ENCODE data around the gene DTL.

Gene DTL

GRCh38 chr1:212098771-212099170 is 63.2 kb downstream of the DTL start:
- no peak overlapping the region for H2AFZ ChIP-seq (ENCODE audit: low read depth, low read length)
- no peak overlapping the region for H4K91ac ChIP-seq (ENCODE audit: low read length)
- DNase-seq = no peak
- H3K4me3 ChIP-seq (ENCODE audit: insufficient read depth in 1 of 2, low read depth in 1 of 2, low read length in 2 of 2) = no peak overlapping the region
- peaks cover 11% of the 10 kb centered on the region for H3K79me1 ChIP-seq (replicated peaks; ENCODE audit: low read length, poor library complexity, severe bottlenecking)
- no peak overlapping the region for H2BK5ac ChIP-seq (ENCODE audit: low read depth, low read length, poor library complexity, severe bottlenecking)
- no peak overlapping the region for H2AK5ac ChIP-seq (ENCODE audit: low read length, severe bottlenecking)
- H3K4ac ChIP-seq (ENCODE audit: low read depth in 1 of 2, low read length in 2 of 2) = no peak overlapping the region
- no peaks in the 10 kb centered on the region for H3K27me3 ChIP-seq (ENCODE audit: control insufficient read depth in 1 of 2, insufficient read depth in 1 of 2, low read length in 2 of 2)
- H3K27ac ChIP-seq (ENCODE audit: low read length, poor library complexity, severe bottlenecking) = no peak overlapping the region
- no peak overlapping the region for H3K14ac ChIP-seq (ENCODE audit: low read length in 2 of 2)
- 96% methylated on average over 3 of the region's 3 CpGs for WGBS
- no peaks in the 10 kb centered on the region for H3K4me1 ChIP-seq (ENCODE audit: control insufficient read depth, insufficient read depth, low read depth, low read length)
- H2BK120ac ChIP-seq (ENCODE audit: low read depth, low read length) = no peak overlapping the region
- no peak overlapping the region for H3K18ac ChIP-seq (ENCODE audit: low read depth in 1 of 2, low read length in 2 of 2)
- H4K8ac ChIP-seq (ENCODE audit: low read length) = no peak overlapping the region
- no peak overlapping the region for H3K4me2 ChIP-seq (ENCODE audit: low read length, poor library complexity, severe bottlenecking)
- peaks cover 8% of the 10 kb centered on the region for H3K9me3 ChIP-seq (ENCODE audit: control insufficient read depth, low read length)
- no peaks in the 10 kb centered on the region for H3K36me3 ChIP-seq (ENCODE audit: control insufficient read depth in 1 of 2, insufficient read depth in 2 of 2, low read depth in 1 of 2, low read length in 2 of 2)
- no peak overlapping the region for H2BK15ac ChIP-seq (ENCODE audit: low read depth, poor library complexity, severe bottlenecking)
- no peak overlapping the region for H2BK12ac ChIP-seq (ENCODE audit: low read length in 2 of 2)
- H3K23ac ChIP-seq (ENCODE audit: low read length in 2 of 2) = no peak overlapping the region
- no peak overlapping the region for H3K9ac ChIP-seq (ENCODE audit: low read length)

GRCh38 chr1:212101251-212101650 is 65.7 kb downstream of the DTL start:
- Histone ChIP-seq H3K9ac (ENCODE audit: low read length) (no peak overlapping the region), H3K4me1 (ENCODE audit: control insufficient read depth, insufficient read depth, low read depth, low read length) (no peaks in the 10 kb centered on the region), H4K8ac (ENCODE audit: low read length) (no peak overlapping the region), H3K4ac (ENCODE audit: low read depth in 1 of 2, low read length in 2 of 2) (no peak overlapping the region), H3K79me1 (replicated peaks; ENCODE audit: low read length, poor library complexity, severe bottlenecking) (peaks cover 11% of the 10 kb centered on the region), H2BK15ac (ENCODE audit: low read depth, poor library complexity, severe bottlenecking) (no peak overlapping the region), H2BK12ac (ENCODE audit: low read length in 2 of 2) (no peak overlapping the region), H2AFZ (ENCODE audit: low read depth, low read length) (no peak overlapping the region), H3K4me2 (ENCODE audit: low read length, poor library complexity, severe bottlenecking) (no peak overlapping the region), H3K4me3 (ENCODE audit: insufficient read depth in 1 of 2, low read depth in 1 of 2, low read length in 2 of 2) (no peak overlapping the region), H3K27me3 (ENCODE audit: control insufficient read depth in 1 of 2, insufficient read depth in 1 of 2, low read length in 2 of 2) (no peaks in the 10 kb centered on the region), H4K91ac (ENCODE audit: low read length) (no peak overlapping the region), H3K14ac (ENCODE audit: low read length in 2 of 2) (no peak overlapping the region), H3K27ac (ENCODE audit: low read length, poor library complexity, severe bottlenecking) (no peak overlapping the region), H2BK120ac (ENCODE audit: low read depth, low read length) (no peak overlapping the region), H3K36me3 (ENCODE audit: control insufficient read depth in 1 of 2, insufficient read depth in 2 of 2, low read depth in 1 of 2, low read length in 2 of 2) (no peaks in the 10 kb centered on the region), H2BK5ac (ENCODE audit: low read depth, low read length, poor library complexity, severe bottlenecking) (no peak overlapping the region), H3K18ac (ENCODE audit: low read depth in 1 of 2, low read length in 2 of 2) (no peak overlapping the region), H3K9me3 (ENCODE audit: control insufficient read depth, low read length) (peaks cover 8% of the 10 kb centered on the region), H2AK5ac (ENCODE audit: low read length, severe bottlenecking) (no peak overlapping the region), H3K23ac (ENCODE audit: low read length in 2 of 2) (no peak overlapping the region)
- no peak for DNase-seq

- no peaks in the 10 kb centered on the region for H3K36me3 ChIP-seq (ENCODE audit: control insufficient read depth in 1 of 2, insufficient read depth in 2 of 2, low read depth in 1 of 2, low read length in 2 of 2)
- no peaks in the 10 kb centered on the region for H3K27me3 ChIP-seq (ENCODE audit: control insufficient read depth in 1 of 2, insufficient read depth in 1 of 2, low read length in 2 of 2)
- H2AFZ ChIP-seq (ENCODE audit: low read depth, low read length) = no peak overlapping the region
- H3K79me1 ChIP-seq (replicated peaks; ENCODE audit: low read length, poor library complexity, severe bottlenecking) = peaks cover 11% of the 10 kb centered on the region
- no peak overlapping the region for H3K4me2 ChIP-seq (ENCODE audit: low read length, poor library complexity, severe bottlenecking)
- no peak overlapping the region for H3K4ac ChIP-seq (ENCODE audit: low read depth in 1 of 2, low read length in 2 of 2)
- no peak overlapping the region for H4K8ac ChIP-seq (ENCODE audit: low read length)
- no peak overlapping the region for H2AK5ac ChIP-seq (ENCODE audit: low read length, severe bottlenecking)
- H2BK120ac ChIP-seq (ENCODE audit: low read depth, low read length) = no peak overlapping the region
- H3K14ac ChIP-seq (ENCODE audit: low read length in 2 of 2) = no peak overlapping the region
- no peak overlapping the region for H3K27ac ChIP-seq (ENCODE audit: low read length, poor library complexity, severe bottlenecking)
- no peak overlapping the region for H3K9ac ChIP-seq (ENCODE audit: low read length)
- H3K18ac ChIP-seq (ENCODE audit: low read depth in 1 of 2, low read length in 2 of 2) = no peak overlapping the region
- peaks cover 8% of the 10 kb centered on the region for H3K9me3 ChIP-seq (ENCODE audit: control insufficient read depth, low read length)
- H3K23ac ChIP-seq (ENCODE audit: low read length in 2 of 2) = no peak overlapping the region
- no peak overlapping the region for H3K4me3 ChIP-seq (ENCODE audit: insufficient read depth in 1 of 2, low read depth in 1 of 2, low read length in 2 of 2)
- H2BK5ac ChIP-seq (ENCODE audit: low read depth, low read length, poor library complexity, severe bottlenecking) = no peak overlapping the region
- WGBS = 100% methylated on average over 1 of the region's 2 CpGs
- no peaks in the 10 kb centered on the region for H3K4me1 ChIP-seq (ENCODE audit: control insufficient read depth, insufficient read depth, low read depth, low read length)
- H4K91ac ChIP-seq (ENCODE audit: low read length) = no peak overlapping the region
- H2BK15ac ChIP-seq (ENCODE audit: low read depth, poor library complexity, severe bottlenecking) = no peak overlapping the region
- no peak overlapping the region for H2BK12ac ChIP-seq (ENCODE audit: low read length in 2 of 2)
- no peak for DNase-seq
These were observed 66.2 kb downstream of the DTL start for GRCh38 chr1:212101735-212102134.

GRCh38 chr1:212104586-212105325 is 69.2 kb downstream of the DTL start:
- Histone ChIP-seq H3K4me3 (ENCODE audit: insufficient read depth in 1 of 2, low read depth in 1 of 2, low read length in 2 of 2) (no peak overlapping the region), H3K4ac (ENCODE audit: low read depth in 1 of 2, low read length in 2 of 2) (no peak overlapping the region), H2BK15ac (ENCODE audit: low read depth, poor library complexity, severe bottlenecking) (no peak overlapping the region), H4K91ac (ENCODE audit: low read length) (no peak overlapping the region), H2BK12ac (ENCODE audit: low read length in 2 of 2) (no peak overlapping the region), H3K18ac (ENCODE audit: low read depth in 1 of 2, low read length in 2 of 2) (no peak overlapping the region), H3K14ac (ENCODE audit: low read length in 2 of 2) (no peak overlapping the region), H3K27me3 (ENCODE audit: control insufficient read depth in 1 of 2, insufficient read depth in 1 of 2, low read length in 2 of 2) (no peaks in the 10 kb centered on the region), H2AK5ac (ENCODE audit: low read length, severe bottlenecking) (no peak overlapping the region), H3K4me2 (ENCODE audit: low read length, poor library complexity, severe bottlenecking) (no peak overlapping the region), H2BK5ac (ENCODE audit: low read depth, low read length, poor library complexity, severe bottlenecking) (no peak overlapping the region), H3K27ac (ENCODE audit: low read length, poor library complexity, severe bottlenecking) (no peak overlapping the region), H2AFZ (ENCODE audit: low read depth, low read length) (no peak overlapping the region), H3K79me1 (replicated peaks; ENCODE audit: low read length, poor library complexity, severe bottlenecking) (no peaks in the 10 kb centered on the region), H3K4me1 (ENCODE audit: control insufficient read depth, insufficient read depth, low read depth, low read length) (no peaks in the 10 kb centered on the region), H4K8ac (ENCODE audit: low read length) (no peak overlapping the region), H2BK120ac (ENCODE audit: low read depth, low read length) (no peak overlapping the region), H3K36me3 (ENCODE audit: control insufficient read depth in 1 of 2, insufficient read depth in 2 of 2, low read depth in 1 of 2, low read length in 2 of 2) (no peaks in the 10 kb centered on the region), H3K23ac (ENCODE audit: low read length in 2 of 2) (no peak overlapping the region), H3K9ac (ENCODE audit: low read length) (no peak overlapping the region), H3K9me3 (ENCODE audit: control insufficient read depth, low read length) (no peaks in the 10 kb centered on the region)
- 83% methylated on average over 3 of the region's 3 CpGs for WGBS
- no peak for DNase-seq

Data from mesenchymal stem cell (in vitro differentiated cells and primary cell).